Naive thymus-derived CD4-positive, alpha-beta T cell (primary cell): ENCODE data around the gene AP5S1. TPM values are rescaled to one million over a fixed set of nuclear protein-coding genes. Genes with fewer than 3 reads are reported as not detected.
"Not testable (repeated sequence)": the region's sequence is repeated elsewhere in the genome, so short reads cannot be mapped to it uniquely, and the experiment has no call there.

Source experiments
- ATAC-seq: fragments of 150-1000 bp; cut with Tn5 transposase; 2 replicates; pipeline ENCODE4 v1.10.0; 2021; ENCODE audit warnings: mild to moderate bottlenecking, moderate library complexity
- CTCF ChIA-PET: fragments of 350-600 bp; sonication (Branson Sonifier 250); formaldehyde crosslinking; loops from one replicate; lab custom pipeline; 2021; ENCODE audit warnings: antibody characterized with exemption; lab: Charles Lee
- POLR2A ChIA-PET: fragments of 350-600 bp; sonication (Branson Sonifier 250); formaldehyde crosslinking; loops from one replicate; lab custom pipeline; 2021; ENCODE audit warnings: antibody characterized with exemption, inconsistent platforms; lab: Charles Lee
- DNase-seq, 9 donors: peaks; one replicate each; pipeline versions ENCODE4 v3.0.0 to v3.0.0-alpha.2; 2020 to 2022; ENCODE audit warnings: mixed read lengths in 1 of 9
- H3K27ac ChIP-seq: one replicate; pipeline ENCODE4 v1.7.0; 2013; ENCODE audit warnings: mild to moderate bottlenecking, low read depth, low read length, moderate library complexity
- H3K27me3 ChIP-seq, 2 donors: one replicate each; pipeline ENCODE4 v1.7.0; 2013; ENCODE audit warnings: low read length in 2 of 2, mild to moderate bottlenecking in 2 of 2, moderate library complexity in 2 of 2; ENCODE audit not compliant: control insufficient read depth in 2 of 2, insufficient read depth in 2 of 2
- H3K36me3 ChIP-seq, 3 experiments: 1 replicate in 2 of 3; 2 replicates in 1 of 3; pipeline ENCODE4 v1.7.0; 2013; ENCODE audit warnings: low read length in 3 of 3, mild to moderate bottlenecking in 3 of 3, moderate library complexity in 1 of 3; ENCODE audit not compliant: insufficient read depth in 3 of 3, control insufficient read depth in 2 of 3
- H3K4me1 ChIP-seq, 2 donors: one replicate each; pipeline ENCODE4 v1.7.0; 2013; ENCODE audit warnings: low read length in 2 of 2, mild to moderate bottlenecking in 2 of 2, moderate library complexity in 1 of 2; ENCODE audit not compliant: control insufficient read depth in 2 of 2, insufficient read depth in 2 of 2
- H3K4me3 ChIP-seq: 2 replicates; pipeline ENCODE4 v1.7.0; 2013; ENCODE audit warnings: mild to moderate bottlenecking, low read length
- H3K9me3 ChIP-seq, 3 experiments: 1 replicate in 2 of 3; 2 replicates in 1 of 3; pipeline ENCODE4 v1.7.0; 2013; ENCODE audit warnings: low read length in 3 of 3; ENCODE audit not compliant: control insufficient read depth in 2 of 3
- H3K27ac Mint-ChIP-seq, 9 donors: one replicate each; pipeline ENCODE4 v1.8.0; 2020 to 2022; ENCODE audit warnings: mixed read lengths in 9 of 9, mild to moderate bottlenecking in 8 of 9, moderate library complexity in 5 of 9, inconsistent platforms in 2 of 9
- H3K27me3 Mint-ChIP-seq, 5 donors: one replicate each; pipeline ENCODE4 v1.8.0; 2021 to 2022; ENCODE audit warnings: mixed read lengths in 5 of 5, mild to moderate bottlenecking in 1 of 5
- H3K36me3 Mint-ChIP-seq, 5 donors: one replicate each; pipeline ENCODE4 v1.8.0; 2020 to 2022; ENCODE audit warnings: mixed read lengths in 5 of 5, mild to moderate bottlenecking in 3 of 5, inconsistent platforms in 1 of 5
- H3K4me1 Mint-ChIP-seq, 7 donors: one replicate each; pipeline ENCODE4 v1.8.0; 2020 to 2022; ENCODE audit warnings: mixed read lengths in 7 of 7, mild to moderate bottlenecking in 3 of 7, inconsistent platforms in 1 of 7
- H3K4me3 Mint-ChIP-seq, 10 donors: one replicate each; pipeline ENCODE4 v1.8.0; 2020 to 2022; ENCODE audit warnings: mild to moderate bottlenecking in 10 of 10, mixed read lengths in 10 of 10, moderate library complexity in 6 of 10, inconsistent platforms in 2 of 10
- H3K9me3 Mint-ChIP-seq, 11 donors: one replicate each; pipeline ENCODE4 v1.8.0; 2020 to 2022; ENCODE audit warnings: mixed read lengths in 11 of 11, mild to moderate bottlenecking in 4 of 11, inconsistent platforms in 1 of 11, moderate library complexity in 1 of 11
- intact Hi-C, 2 donors: fragments of 100-400 bp; cut with micrococcal nuclease; formaldehyde crosslinking; loops; one replicate each; pipeline ENCODE4 v1.15.1; 2023
- polyA plus RNA-seq, 2 donors: library from polyadenylated mRNA; unstranded; fragments of 300-500 nt; fragmentation: Illumina TruSeq; gene quantifications; one replicate each; pipeline ENCODE4 v1.2.3, GENCODE V29; 2021
- total RNA-seq, 6 experiments: library from RNA in 5 of 6; stranded (reverse) in 5 of 6; gene quantifications; 1 replicate in 5 of 6; 2 replicates in 1 of 6; pipeline ENCODE4 v1.2.3 and lab custom pipeline; 2021 to 2026

The AP5S1 gene
- total and polyA plus RNA-seq, 7 experiments from 2014 or later: 7.9 to 25.9 (median 12.3) TPM

- no peak overlapping the region for H3K4me3 ChIP-seq
- peaks cover 0 to 8% of the 10 kb centered on the region in 2 donors for H3K4me1 ChIP-seq
- no peaks in the 10 kb centered on the region for H3K27me3 ChIP-seq
- Mint-ChIP-seq H3K4me3 (no peak overlapping the region), H3K4me1 (peaks cover 6 to 18% (median 13%) of the 10 kb centered on the region in 7 donors), H3K27ac (no peak overlapping the region), H3K36me3 (peaks cover 0 to 25% (median 8%) of the 10 kb centered on the region in 5 donors), H3K27me3 (no peaks in the 10 kb centered on the region), H3K9me3 (peaks cover 0 to 1% (median 0%) of the 10 kb centered on the region in 11 donors)
- H3K27ac ChIP-seq: no peak overlapping the region
- intact Hi-C loops: no loop called here
- no peaks in the 10 kb centered on the region for H3K9me3 ChIP-seq
- ChIA-PET POLR2A (interaction anchor here (0.7 to 1.0 kb wide), 3 partner anchors 10 to 30 kb away, joined by 3 to 4 read pairs (median 3); partner anchors contain the start of gene CDC25B), CTCF (interaction anchor here (0.5 kb wide), 1 partner anchor 8 kb away, joined by 4 read pairs; no protein-coding TSS in a partner anchor)
- ATAC-seq (no peak), DNase-seq (no peak)
- H3K36me3 ChIP-seq: peaks cover 8 to 43% (median 14%) of the 10 kb centered on the region in 3 experiments
Measured at GRCh38 chr20:3825526-3825925, 5.2 kb downstream of the AP5S1 start.

GRCh38 chr20:3826420-3826819, 6.1 kb downstream of the AP5S1 start:
- DNase-seq (no peak), ATAC-seq (no peak)
- Histone ChIP-seq H3K4me3 (no peak overlapping the region), H3K9me3 (no peaks in the 10 kb centered on the region), H3K4me1 (peaks cover 0 to 1% of the 10 kb centered on the region in 2 donors), H3K36me3 (peaks cover 8 to 43% (median 14%) of the 10 kb centered on the region in 3 experiments), H3K27me3 (no peaks in the 10 kb centered on the region), H3K27ac (no peak overlapping the region)
- CTCF ChIA-PET: no interaction called here
- H3K27me3 Mint-ChIP-seq: no peaks in the 10 kb centered on the region
- peaks cover 6 to 12% (median 7%) of the 10 kb centered on the region in 7 donors for H3K4me1 Mint-ChIP-seq
- POLR2A ChIA-PET: interaction anchor here (0.6 to 1.0 kb wide), 4 partner anchors 11 to 50 kb away, joined by 3 to 7 read pairs (median 4); no protein-coding TSS in a partner anchor
- peaks cover 0 to 1% (median 0%) of the 10 kb centered on the region in 11 donors for H3K9me3 Mint-ChIP-seq
- H3K27ac Mint-ChIP-seq: peak overlapping the region in 3 of 9 donors; percentile 51 to 67 (median 61)
- intact Hi-C loops: no loop called here
- H3K36me3 Mint-ChIP-seq: peaks cover 0 to 25% (median 8%) of the 10 kb centered on the region in 5 donors
- H3K4me3 Mint-ChIP-seq: no peak overlapping the region

GRCh38 chr20:3828798-3829197, 8.5 kb downstream of the AP5S1 start:
- H3K4me1 Mint-ChIP-seq: peaks cover 0 to 4% (median 0%) of the 10 kb centered on the region in 7 donors
- ChIA-PET POLR2A (interaction anchor here (1.5 kb wide), 1 partner anchor 61 kb away, joined by 3 read pairs; the partner anchor contains the start of gene ADISSP), CTCF (no interaction called here)
- Histone ChIP-seq H3K36me3 (peaks cover 0 to 31% (median 6%) of the 10 kb centered on the region in 3 experiments), H3K4me3 (no peak overlapping the region), H3K27ac (no peak overlapping the region), H3K4me1 (no peaks in the 10 kb centered on the region), H3K9me3 (no peaks in the 10 kb centered on the region), H3K27me3 (no peaks in the 10 kb centered on the region)
- DNase-seq: no peak
- peaks cover 0 to 21% (median 5%) of the 10 kb centered on the region in 5 donors for H3K36me3 Mint-ChIP-seq
- no peaks in the 10 kb centered on the region for H3K9me3 Mint-ChIP-seq
- intact Hi-C loops: no loop called here
- no peak overlapping the region for H3K27ac Mint-ChIP-seq
- H3K27me3 Mint-ChIP-seq: no peaks in the 10 kb centered on the region
- H3K4me3 Mint-ChIP-seq: no peak overlapping the region
- no peak for ATAC-seq

GRCh38 chr20:3829891-3830290, 9.5 kb downstream of the AP5S1 start:
- DNase-seq, CTCF ChIA-PET, H3K4me3 ChIP-seq, H3K4me1 ChIP-seq, H3K9me3 ChIP-seq, ATAC-seq, H3K27ac ChIP-seq, H3K9me3 Mint-ChIP-seq, H3K4me1 Mint-ChIP-seq, H3K27me3 Mint-ChIP-seq, H3K27me3 ChIP-seq, H3K27ac Mint-ChIP-seq, intact Hi-C loops, H3K4me3 Mint-ChIP-seq: not testable (repeated sequence)
- H3K36me3 Mint-ChIP-seq: peaks cover 0 to 21% (median 5%) of the 10 kb centered on the region in 5 donors
- POLR2A ChIA-PET: interaction anchor here (1.5 kb wide), 1 partner anchor 62 kb away, joined by 3 read pairs; the partner anchor contains the start of gene ADISSP
- H3K36me3 ChIP-seq: peaks cover 0 to 20% (median 1%) of the 10 kb centered on the region in 3 experiments

GRCh38 chr20:3836132-3836531, 15.8 kb downstream of the AP5S1 start:
- Mint-ChIP-seq H3K4me3 (no peak overlapping the region), H3K9me3 (no peaks in the 10 kb centered on the region), H3K27ac (no peak overlapping the region), H3K36me3 (peaks cover 0 to 15% (median 0%) of the 10 kb centered on the region in 5 donors), H3K4me1 (peaks cover 0 to 18% (median 10%) of the 10 kb centered on the region in 7 donors), H3K27me3 (no peaks in the 10 kb centered on the region)
- Histone ChIP-seq H3K36me3 (no peaks in the 10 kb centered on the region), H3K27me3 (no peaks in the 10 kb centered on the region), H3K9me3 (no peaks in the 10 kb centered on the region), H3K4me1 (peaks cover 0 to 7% of the 10 kb centered on the region in 2 donors), H3K27ac (no peak overlapping the region), H3K4me3 (no peak overlapping the region)
- CTCF ChIA-PET: interaction anchor here (1.2 to 2.1 kb wide), 2 partner anchors 15 to 19 kb away, joined by 4 to 5 read pairs; partner anchors contain the start of gene AP5S1
- intact Hi-C loops: no loop called here
- POLR2A ChIA-PET: interaction anchor here (1.0 kb wide), 1 partner anchor 11 kb away, joined by 3 read pairs; the partner anchor contains the start of gene MAVS
- ATAC-seq (no peak), DNase-seq (no peak)

GRCh38 chr20:3839328-3839727, 19.0 kb downstream of the AP5S1 start:
- no peaks in the 10 kb centered on the region for H3K27me3 Mint-ChIP-seq
- ATAC-seq: no peak
- DNase-seq: no peak
- ChIA-PET CTCF (no interaction called here), POLR2A (interaction anchor here (0.7 to 1.7 kb wide), 4 partner anchors 9 to 71 kb away, joined by 3 to 5 read pairs (median 4); partner anchors contain the start of gene ADISSP)
- peaks cover 0 to 12% (median 0%) of the 10 kb centered on the region in 5 donors for H3K36me3 Mint-ChIP-seq
- peak overlapping the region in 5 of 9 donors; percentile 7 to 73 (median 34) for H3K27ac Mint-ChIP-seq
- no peaks in the 10 kb centered on the region for H3K27me3 ChIP-seq
- H3K9me3 Mint-ChIP-seq: no peaks in the 10 kb centered on the region
- H3K9me3 ChIP-seq: no peaks in the 10 kb centered on the region
- intact Hi-C loops: no loop called here
- peaks cover 0 to 16% (median 10%) of the 10 kb centered on the region in 7 donors for H3K4me1 Mint-ChIP-seq
- no peak overlapping the region for H3K27ac ChIP-seq
- H3K4me1 ChIP-seq: peaks cover 0 to 7% of the 10 kb centered on the region in 2 donors
- no peak overlapping the region for H3K4me3 ChIP-seq
- peak overlapping the region in 2 of 10 donors; percentile 3 to 73 for H3K4me3 Mint-ChIP-seq
- H3K36me3 ChIP-seq: no peaks in the 10 kb centered on the region
